GM18498 (cell line): ENCODE measurements around the gene SP3.

ENCODE experiments used
- ATAC-seq: cut with Tn5 transposase; IDR thresholded peaks from one replicate; pipeline ENCODE4 v1.9.1; 2021; ENCODE audit warnings: mild to moderate bottlenecking, moderate library complexity; ENCODE audit not compliant: unreplicated experiment

The SP3 gene

GRCh38 chr2:173947131-173947530 lies 18.0 kb downstream of the SP3 start:
- no peak for ATAC-seq

GRCh38 chr2:173943738-173944137 lies 21.4 kb downstream of the SP3 start:
- ATAC-seq, result no peak

GRCh38 chr2:173942861-173943523 lies 22.2 kb downstream of the SP3 start:
- ATAC-seq, result no peak

- ATAC-seq, result no peak
Observed at GRCh38 chr2:173941567-173941966, 23.6 kb downstream of the SP3 start.

GRCh38 chr2:173940208-173941020 lies 24.8 kb downstream of the SP3 start:
- ATAC-seq, result no peak

GRCh38 chr2:173938700-173939384 lies 26.3 kb downstream of the SP3 start:
- no peak for ATAC-seq

- no peak for ATAC-seq
Observed at GRCh38 chr2:173935305-173935704, 29.9 kb downstream of the SP3 start.

- ATAC-seq, result no peak
Observed at GRCh38 chr2:173934895-173935294, 30.3 kb downstream of the SP3 start.

- ATAC-seq, result no peak
Observed at GRCh38 chr2:173931751-173932150, 33.4 kb downstream of the SP3 start.

- no peak for ATAC-seq
Observed at GRCh38 chr2:173929441-173929840, 35.7 kb downstream of the SP3 start.

- no peak for ATAC-seq
Observed at GRCh38 chr2:173926875-173927274, 38.3 kb downstream of the SP3 start.

- ATAC-seq, result no peak
Observed at GRCh38 chr2:173924285-173924684, 40.9 kb downstream of the SP3 start.

GRCh38 chr2:173922760-173923159 lies 42.4 kb downstream of the SP3 start:
- ATAC-seq, result no peak

- no peak for ATAC-seq
Observed at GRCh38 chr2:173922068-173922467, 43.1 kb downstream of the SP3 start.

GRCh38 chr2:173914055-173914927 lies 50.9 kb downstream of the SP3 start:
- ATAC-seq, result no peak

- no peak for ATAC-seq
Observed at GRCh38 chr2:173909846-173910245, 55.3 kb downstream of the SP3 start.

- ATAC-seq, result no peak
Observed at GRCh38 chr2:173906626-173907025, 58.5 kb downstream of the SP3 start.

- no peak for ATAC-seq
Observed at GRCh38 chr2:173903601-173904394, 61.4 kb downstream of the SP3 start.

GRCh38 chr2:173898996-173899395 lies 66.2 kb downstream of the SP3 start:
- ATAC-seq, result peak; percentile 39

- ATAC-seq, result peak; percentile 92
Observed at GRCh38 chr2:173898178-173898668, 67.0 kb downstream of the SP3 start.
